NCI-H1092 (cell line): ENCODE data around the gene SYCP2L.
"Not testable (repeated sequence)": the region's sequence is repeated elsewhere in the genome, so short reads cannot be mapped to it uniquely, and the experiment has no call there.

Experiments
- DNase-seq: peaks from one replicate; lab custom pipeline; 2025; lab: John Stamatoyannopoulos, UW

The SYCP2L gene

DNA sequence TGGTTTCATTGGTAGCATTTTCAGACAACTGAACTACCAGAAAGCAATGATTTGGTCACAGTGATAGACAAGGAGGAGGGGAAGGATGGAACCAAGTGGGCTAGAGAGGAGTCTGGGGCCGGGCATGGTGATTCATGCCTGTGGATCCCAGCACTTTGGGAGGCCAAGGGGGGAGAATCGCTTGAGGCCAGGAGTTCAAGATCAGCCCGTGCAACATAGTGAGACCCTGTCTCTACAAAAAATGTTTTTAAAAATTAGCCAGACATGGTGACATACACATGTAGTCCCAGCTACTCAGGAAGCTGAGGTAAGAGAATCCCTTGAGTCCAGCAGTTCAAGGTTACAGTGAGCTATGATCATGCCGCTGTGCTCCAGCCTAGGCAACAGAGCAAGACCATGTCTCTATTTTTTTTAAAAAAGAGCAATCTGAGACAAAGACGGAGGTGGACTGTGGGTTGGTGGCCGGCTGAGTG lies 70.6 kb downstream of the SYCP2L start:
- no peak for DNase-seq

DNA sequence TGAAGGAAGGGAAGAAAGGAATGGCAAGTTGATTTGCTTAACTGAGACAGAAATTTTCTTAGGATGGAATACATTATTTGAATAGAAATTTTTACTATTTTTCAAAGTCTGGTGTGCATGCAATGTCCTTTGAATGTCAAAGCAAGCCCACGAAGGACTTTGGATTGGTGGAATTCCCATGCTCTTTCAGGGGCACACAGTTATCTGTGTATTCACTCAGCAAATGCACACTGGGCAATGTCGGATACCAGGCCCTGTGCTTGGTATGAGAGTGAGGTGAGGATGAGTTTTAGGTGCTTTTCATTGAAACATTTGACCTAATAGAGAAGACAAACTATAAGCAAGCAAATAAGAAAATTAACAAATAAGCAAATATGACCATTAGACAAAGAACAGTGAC lies 73.3 kb downstream of the SYCP2L start:
- DNase-seq: no peak

DNA sequence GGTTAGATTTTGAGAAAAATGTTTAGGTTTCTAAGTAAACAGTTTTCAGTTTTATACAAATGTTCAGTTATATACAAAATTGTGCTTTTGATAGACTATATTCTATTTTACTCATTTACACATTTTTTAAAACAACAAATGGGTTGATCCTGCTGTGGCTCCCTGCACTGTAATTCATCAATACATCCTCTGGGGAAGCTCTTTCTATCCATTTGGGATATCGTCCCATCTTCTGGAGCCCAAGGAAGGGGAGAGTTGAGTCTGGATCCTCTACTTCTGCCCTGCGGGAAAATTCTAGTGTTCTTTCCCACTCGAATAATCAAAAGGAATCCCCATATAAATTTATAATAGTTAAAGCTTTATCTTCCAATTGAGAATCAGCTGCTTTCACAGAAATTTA lies 75.0 kb downstream of the SYCP2L start:
- DNase-seq: no peak

DNA sequence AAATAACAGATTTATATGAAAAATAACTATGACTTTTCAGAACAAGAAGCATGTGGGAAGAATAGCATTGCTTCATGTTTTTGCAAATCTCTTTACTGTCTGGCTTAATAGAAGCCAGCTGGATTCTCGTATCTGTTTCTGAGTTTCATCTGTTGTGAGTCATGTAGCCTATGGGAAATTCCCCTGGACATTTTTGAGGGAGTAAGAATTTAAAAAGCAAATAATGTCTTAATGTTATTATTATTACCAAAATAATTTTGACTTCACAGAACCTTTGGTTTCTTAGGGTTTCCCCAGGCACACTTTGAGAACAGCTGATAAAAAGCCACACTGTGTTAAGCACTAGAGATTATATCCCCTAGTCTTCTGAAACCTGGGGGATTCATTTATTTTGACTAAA lies 75.8 kb downstream of the SYCP2L start:
- DNase-seq: no peak

DNA sequence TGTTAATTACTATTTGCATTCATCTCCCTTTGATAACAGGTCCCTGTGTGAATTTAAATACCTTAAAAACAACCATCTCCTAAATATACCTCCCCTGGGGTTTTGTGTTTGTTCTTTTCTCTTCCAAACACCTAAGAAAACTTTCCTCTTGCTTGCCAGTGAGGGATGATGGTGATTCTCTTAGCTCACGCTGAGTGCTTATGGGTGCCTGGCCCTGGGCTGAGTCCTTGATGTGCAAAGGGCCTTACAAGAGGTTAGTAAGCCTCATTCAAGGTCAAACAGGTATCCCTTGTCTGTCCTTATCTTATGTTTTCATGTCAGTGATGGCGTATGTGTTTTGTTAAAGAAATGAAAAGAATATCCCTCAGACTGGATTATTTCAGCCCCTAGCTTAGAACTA lies 76.3 kb downstream of the SYCP2L start:
- no peak for DNase-seq

DNA sequence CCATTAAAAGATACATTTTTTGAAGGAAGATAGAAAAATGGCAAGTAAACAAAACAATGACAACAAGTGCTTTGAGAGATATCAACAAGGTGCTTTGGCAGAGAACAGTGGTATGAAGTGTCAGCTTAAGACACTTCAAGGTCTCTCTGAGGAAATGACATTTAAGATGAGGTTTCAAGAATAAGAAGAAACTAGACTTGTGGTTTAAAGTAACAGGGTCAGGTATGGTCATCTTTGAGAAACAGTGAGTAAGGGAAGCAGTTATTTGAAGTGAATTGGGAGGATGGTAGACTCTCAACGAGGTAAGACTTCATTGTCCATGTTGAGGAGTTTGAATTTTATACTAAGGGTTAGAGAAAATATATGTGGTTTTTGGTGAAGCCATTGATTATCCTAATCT lies 77.8 kb downstream of the SYCP2L start:
- DNase-seq: no peak

DNA sequence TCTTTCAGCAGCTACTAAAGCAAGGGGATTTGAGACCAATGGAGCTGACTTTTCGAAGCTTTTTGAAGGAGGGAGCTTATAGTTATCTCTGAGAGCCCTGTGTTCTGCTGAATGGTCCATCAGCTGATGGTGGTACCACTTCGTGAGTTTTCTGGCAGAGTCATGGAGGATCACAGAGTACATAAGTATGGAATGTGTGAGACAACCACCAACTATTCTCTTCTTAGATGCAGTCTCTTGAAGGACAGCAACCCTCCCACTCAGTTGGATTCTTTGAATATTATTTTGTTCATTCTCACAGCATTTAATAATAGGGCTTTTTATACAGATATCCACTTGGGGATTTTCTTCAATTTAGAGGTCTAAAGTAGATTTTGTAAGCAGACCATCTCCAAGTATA lies 81.9 kb downstream of the SYCP2L start:
- no peak for DNase-seq

DNA sequence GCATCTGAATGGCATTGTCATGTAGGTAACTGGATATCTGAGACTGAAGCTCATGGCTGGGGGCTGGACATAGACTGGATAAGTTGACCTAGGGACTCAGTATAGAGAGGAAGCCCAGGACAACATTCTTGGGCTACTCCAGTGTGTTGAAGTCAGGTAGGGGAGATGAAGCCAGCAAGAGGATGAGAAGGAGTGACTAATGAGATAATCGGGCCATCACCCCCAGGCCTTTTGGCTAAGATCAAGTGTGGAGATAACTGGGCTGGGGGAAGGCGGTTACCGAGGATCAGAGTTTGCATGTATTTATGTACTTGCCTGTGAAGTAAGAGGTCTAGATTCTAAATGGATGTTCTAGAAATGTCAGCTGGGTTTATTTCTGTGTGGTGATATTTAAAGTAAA lies 83.9 kb downstream of the SYCP2L start:
- no peak for DNase-seq

DNA sequence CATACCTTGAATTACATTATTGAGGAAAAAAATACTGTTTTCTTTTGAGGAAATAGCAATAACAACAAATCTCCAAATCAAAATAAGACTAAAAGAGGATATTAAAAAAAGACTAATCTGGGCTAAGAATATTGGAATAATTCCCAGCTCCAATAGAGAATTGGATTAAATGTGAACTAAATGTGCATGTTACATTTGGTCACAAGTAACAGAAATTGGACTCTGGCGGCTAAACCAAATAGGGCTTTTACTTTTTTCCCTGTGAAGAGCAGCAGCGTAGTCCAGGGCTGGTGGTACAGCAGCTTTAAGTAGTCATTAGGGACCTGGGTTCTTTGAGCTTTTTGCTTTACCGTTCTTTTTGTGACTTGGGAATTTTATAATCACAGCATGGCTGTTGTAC lies 85.3 kb downstream of the SYCP2L start:
- DNase-seq: no peak

DNA sequence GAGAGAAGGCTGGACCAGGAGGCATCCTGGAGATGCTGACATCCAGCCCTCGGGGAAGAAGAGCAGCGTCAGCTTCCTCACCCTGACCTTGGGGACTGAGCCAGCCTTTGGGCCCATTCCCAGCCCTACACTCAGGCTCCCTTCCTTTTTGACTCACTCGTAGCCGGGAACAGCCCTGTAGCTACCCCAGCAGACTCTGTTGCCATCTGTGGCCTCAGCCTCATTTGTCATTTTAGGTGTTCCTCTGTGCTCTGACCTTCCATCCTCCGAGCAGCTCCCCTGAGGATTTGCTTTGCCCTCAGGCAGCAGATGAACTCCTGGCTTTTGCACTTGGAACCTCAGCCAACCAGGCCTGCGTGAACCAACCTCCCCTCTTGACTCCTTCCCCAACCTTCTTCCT lies 89.7 kb downstream of the SYCP2L start:
- no peak for DNase-seq

DNA sequence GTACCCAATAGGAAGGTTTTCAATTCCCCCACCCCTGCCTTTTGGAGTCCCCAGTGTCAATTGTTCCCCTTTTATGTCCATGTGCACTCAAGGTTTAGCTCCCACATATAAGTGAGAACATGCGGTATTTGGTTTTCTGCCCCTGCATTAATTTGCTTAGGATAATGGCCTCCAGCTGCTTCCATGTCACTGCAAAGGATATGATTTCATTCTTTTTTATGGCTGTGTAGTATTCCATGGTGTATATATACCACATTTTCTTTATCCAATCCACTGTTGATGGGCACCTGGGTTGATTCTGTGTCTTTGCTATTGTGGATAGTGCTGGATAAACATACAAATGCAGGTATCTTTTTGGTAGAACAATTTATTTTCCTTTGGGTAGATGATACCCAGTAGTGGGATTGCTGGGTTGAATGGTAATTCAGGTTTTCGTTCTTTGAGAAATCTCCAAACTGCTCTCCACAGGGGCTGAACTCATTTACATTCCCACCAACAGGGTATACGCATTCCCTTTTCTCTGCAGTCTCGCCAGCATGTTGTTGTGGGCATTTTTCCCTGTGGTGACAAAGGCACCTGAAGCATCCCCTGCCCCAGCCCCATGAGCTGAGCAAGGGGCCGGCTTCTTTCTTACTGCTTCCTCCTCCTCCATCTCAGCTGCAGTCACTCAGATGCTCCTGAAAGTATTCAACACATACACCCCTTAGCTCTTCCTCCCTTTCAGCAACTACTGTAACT lies 90.5 kb downstream of the SYCP2L start:
- DNase-seq: no peak

DNA sequence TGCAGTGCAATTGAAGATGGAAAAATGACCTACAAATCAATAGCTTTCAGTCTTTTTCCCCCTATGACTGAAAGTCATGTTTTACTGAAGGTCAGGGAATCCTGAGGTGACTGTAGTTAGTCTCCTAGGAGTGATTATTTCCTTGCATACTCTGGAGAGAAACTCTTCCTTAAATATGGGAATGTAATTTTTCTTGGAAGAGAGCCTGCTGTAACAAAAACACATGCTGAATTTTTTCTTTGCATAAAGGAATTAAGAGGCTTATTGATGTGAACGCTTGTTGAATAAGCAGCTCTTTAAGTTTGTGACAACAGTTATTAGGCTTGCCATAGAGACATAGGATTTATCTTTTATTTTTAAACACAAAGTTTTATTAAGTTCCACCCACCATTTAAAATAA lies 92.8 kb downstream of the SYCP2L start:
- DNase-seq: no peak

DNA sequence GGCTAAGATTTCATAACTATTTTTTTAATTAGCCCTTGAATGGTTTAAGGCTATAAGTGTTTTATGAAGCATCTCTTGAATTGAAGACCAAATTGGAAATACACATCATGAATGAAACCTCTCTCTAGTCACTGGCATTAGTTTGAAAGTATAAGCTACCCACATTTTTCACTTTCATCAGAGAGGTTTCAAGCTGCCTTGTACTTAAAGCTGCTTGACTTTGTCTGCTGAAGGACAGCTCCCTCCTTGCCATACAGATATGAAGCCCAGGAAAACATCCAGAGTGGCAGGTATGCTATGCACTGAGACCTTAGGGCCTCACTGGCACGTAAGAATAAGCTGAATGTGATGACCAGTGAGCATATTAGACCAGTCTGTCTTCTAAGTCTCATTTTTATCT lies 94.6 kb downstream of the SYCP2L start:
- DNase-seq: no peak

DNA sequence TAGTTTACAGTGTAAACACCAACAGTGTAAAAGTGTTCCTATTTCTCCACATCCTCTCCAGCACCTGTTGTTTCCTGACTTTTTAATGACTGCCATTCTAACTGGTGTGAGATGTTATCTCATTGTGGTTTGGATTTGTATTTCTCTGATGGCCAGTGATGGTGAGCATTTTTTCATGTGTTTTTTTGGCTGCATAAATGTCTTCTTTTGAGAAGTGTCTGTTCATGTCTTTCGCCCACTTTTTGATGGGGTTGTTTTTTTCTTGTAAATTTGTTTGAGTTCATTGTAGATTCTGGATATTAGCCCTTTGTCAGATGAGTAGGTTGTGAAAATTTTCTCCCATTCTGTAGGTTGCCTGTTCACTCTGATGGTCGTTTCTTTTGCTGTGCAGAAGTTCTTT lies 98.1 kb downstream of the SYCP2L start:
- DNase-seq: not testable (repeated sequence)

DNA sequence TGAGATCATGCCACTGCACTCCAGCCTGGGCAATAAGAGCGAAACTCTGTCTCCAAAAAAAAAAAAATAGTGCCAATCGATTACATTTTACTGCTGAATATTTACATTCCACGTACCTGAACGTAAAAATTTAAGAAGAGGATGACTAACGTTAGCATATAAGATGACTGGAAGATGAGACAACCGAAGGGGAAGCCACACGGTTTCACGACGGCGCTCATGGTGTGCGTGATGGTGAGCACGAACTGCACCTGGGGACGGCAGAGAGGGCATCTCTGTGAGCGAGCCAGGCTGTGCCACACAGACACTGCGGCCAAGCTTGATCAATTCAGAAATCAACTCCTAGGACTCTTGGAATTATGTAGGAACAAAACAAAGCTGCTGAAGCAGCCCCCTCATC lies 102.7 kb downstream of the SYCP2L start:
- DNase-seq: no peak

DNA sequence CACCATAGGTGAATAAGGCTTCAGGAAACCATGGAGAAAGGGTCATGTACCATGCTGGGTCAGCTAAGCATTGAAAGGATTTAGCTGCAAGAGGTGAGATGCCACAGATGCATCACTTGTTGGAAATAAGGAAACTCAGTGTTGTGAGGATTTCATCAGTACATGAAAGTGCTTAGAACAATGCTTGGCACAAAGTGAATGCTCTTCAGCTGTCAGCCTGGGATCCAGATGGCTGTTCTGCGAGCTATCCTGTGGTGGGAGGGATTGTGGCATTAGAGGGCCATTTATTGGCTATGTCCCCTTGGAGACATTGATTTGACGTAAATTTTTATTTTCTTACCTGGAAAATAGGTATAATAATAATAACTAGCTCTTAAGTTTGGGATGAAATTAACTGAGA lies 104.3 kb downstream of the SYCP2L start:
- no peak for DNase-seq

DNA sequence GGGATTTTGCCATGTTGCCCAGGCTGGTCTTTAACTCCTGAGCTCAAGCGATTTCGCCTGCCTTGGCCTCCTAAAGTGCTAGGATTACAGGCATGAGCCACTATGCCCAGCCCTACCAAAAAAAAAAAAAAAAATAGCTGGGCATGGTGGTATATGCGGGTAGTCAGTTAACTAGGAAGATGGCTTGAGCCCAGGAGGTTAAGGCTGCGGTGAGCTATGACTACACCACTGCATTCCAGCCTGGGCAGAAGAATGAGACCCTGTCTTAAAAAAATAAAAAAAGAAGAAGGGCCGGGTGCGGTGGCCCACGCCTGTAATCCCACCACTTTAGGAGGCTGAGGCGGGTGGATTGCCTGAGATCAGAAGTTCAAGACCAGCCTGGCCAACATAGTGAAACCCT lies 107.0 kb downstream of the SYCP2L start:
- no peak for DNase-seq

DNA sequence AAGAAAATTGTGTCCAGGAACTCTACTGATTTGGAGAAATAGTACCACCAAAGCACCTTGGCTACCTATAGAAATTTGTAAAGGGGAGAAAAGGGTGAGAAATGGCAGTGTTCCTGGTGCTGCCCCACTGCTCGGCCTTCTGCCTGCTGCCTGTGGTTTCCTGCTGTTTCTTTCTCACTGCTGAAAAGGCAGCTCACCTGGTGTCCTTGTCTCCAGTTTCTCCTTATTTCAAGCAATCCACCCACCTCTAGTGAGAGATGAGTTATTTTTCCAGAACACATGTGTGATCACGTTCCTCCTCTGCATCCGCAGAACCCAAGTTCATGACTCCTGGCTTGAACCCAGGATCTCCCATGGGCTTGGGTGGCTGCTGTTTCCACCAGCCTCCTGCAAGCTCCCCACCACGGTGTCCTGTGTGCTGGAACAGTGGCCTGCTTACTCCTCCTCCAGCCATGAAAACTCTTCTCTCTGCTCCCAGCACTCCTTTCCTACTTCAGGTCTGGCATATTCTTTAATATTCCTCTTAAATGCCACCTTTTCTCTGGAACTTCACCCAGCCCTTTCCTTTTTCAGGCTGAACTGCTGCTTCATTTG lies 108.4 kb downstream of the SYCP2L start:
- no peak for DNase-seq

DNA sequence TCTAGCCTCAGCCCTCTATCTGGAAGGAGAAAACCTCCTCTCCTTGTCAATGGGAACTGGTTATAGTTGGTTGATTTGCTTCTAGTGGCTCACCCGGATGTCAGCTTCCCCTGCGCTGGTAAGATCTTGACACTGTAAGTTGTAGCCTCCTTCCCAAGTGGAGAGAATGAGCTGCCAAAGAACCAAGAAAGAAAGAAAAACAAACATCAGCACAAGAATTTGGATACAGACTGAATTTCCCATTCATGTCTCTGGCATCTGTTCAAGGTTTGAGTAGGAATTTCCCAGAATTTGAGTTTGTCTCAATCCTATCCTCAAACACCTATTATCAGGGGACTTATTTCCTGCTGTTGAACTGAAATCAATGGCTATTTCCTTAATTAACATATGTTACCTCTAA lies 113.1 kb downstream of the SYCP2L start:
- DNase-seq: no peak

DNA sequence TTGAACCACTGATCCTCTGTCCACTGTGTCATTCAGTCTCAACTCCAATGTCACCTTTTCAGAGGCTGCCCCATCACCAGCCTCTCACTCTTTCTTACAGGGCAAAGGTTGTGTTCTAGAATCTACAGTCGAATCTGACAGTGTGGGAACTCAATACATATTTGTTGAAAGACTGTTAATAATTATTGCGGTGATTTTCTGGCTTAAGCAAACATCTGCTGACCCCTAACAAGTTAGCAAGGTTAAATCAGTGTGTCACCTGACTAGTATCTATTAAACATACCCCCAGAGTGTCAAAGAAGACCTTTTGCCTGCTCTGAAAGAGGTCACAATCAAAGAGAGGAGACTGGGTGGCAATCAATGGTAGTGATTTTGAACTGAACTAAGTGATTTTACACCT lies 115.3 kb downstream of the SYCP2L start:
- no peak for DNase-seq

DNA sequence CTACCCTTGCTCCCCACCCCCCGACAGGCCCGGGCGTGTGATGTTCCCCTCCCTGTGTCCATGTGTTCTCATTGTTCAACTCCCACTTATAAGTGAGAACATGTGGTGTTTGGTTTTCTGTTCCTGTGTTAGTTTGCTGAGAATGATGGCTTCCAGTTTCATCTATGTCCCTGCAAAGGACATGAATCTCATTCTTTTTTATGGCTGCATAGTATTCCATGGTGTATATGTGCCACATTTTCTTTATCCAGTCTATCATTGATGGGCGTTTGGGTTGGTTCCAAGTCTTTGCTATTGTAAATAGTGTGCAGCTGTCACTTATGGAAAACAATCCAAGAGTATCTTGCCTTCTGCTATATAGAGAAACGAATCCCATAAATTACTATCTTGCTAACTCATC lies 116.4 kb downstream of the SYCP2L start:
- DNase-seq: not testable (repeated sequence)

DNA sequence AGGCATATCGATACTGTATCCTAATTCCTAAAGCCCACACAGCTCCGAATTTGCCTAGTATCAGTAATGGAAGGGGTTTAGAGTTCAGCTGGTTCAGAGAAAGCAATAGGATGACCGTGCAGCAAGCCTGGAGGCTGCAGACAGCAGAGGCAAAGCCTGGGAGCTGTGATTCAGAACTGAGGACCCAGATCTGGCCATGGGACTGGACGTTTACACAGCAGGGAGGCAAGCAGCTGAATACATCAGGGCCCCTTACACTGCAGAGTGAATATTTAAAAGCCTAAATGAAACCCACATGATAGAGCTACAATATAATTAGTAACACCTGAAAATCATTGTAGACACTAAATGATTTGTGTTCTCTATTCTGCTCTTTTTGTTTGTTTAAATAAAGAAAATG lies 119.2 kb downstream of the SYCP2L start:
- no peak for DNase-seq

DNA sequence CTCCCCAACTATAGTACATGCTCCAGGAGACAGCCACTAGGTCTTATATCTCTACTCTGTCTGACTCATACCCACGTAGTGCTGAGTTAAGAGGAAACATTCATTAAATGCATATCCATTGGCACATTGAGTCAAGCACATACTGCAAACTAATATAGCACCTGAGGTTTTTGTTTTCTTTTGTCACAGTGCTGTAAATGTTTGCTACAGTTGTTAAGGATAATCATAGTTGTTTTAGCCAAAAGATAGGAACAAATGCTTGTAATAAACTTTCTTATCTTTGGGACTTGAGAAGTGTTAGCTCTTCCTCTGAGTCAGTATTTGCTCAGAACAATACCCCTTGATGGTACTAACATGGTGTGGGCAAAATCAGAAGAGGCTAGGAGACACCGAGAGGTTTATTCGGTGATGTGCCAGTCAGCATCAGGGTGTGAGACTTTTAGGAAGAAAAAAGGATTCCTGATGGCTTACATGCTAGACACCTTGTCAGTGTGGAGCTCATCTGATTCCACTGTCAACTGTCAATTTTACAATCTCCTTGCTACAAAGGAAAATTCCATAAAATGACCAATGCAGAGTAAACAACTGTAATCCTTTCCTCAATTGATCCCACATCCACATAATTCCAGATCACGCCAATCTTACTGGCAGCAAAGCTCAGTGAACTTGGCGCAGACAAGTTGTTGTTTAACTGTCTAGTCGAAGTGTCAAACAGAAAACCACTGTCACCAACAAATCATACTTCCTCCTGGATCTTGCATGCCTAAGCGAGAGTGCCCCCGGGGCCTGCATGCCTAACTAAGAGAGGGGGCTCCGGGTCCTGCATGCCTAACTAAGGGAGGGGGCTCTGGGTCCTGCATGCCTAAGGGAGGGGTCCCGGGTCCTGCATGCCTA lies 121.1 kb downstream of the SYCP2L start:
- DNase-seq: no peak
